Daoy (cell line): ENCODE data around the gene DGCR6. TPM values are rescaled to one million over a fixed set of nuclear protein-coding genes. Genes with fewer than 3 reads are reported as not detected.
"Not testable (repeated sequence)": the region's sequence is repeated elsewhere in the genome, so short reads cannot be mapped to it uniquely, and the experiment has no call there.

Experiments used
- DNase-seq: peaks from one replicate; pipeline ENCODE4 v3.0.0-alpha.2; 2015; ENCODE audit warnings: low read depth
- total RNA-seq: library from RNA; depleted of rRNA; stranded (reverse); fragments of >200 nt; shearing (Covaris generic); gene quantifications from 2 replicates; pipeline ENCODE4 v1.2.3, GENCODE V29; 2014

Gene DGCR6
- total RNA-seq, 1 experiment from 2014 or later, result 0.80 TPM

- no peak for DNase-seq
Measured at GRCh38 chr22:18931905-18932652, 26.0 kb downstream of the DGCR6 start.

- no peak for DNase-seq
Measured at GRCh38 chr22:18933914-18934313, 27.8 kb downstream of the DGCR6 start.

GRCh38 chr22:18934688-18935087 lies 28.6 kb downstream of the DGCR6 start:
- DNase-seq, result not testable (repeated sequence)

GRCh38 chr22:18935889-18936529 lies 29.9 kb downstream of the DGCR6 start, which contains the start of gene PRODH:
TSS of gene PRODH (minus strand) at chr22:18936293. CDS start at chr22:18936287, 6 bp downstream.
- DNase-seq, result no peak

DNA sequence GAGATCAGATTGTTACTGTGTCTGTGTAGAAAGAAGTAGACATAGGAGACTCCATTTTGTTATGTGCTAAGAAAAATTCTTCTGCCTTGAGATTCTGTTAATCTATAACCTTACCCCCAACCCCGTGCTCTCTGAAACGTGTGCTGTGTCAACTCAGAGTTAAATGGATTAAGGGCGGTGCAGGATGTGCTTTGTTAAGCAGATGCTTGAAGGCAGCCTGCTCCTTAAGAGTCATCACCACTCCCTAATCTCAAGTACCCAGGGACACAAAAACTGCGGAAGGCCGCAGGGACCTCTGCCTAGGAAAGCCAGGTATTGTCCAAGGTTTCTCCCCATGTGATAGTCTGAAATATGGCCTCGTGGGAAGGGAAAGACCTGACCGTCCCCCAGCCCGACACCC lies 32.6 kb downstream of the DGCR6 start:
- DNase-seq, result not testable (repeated sequence)

- not testable (repeated sequence) for DNase-seq
Measured at GRCh38 chr22:18947105-18947504, 41.0 kb downstream of the DGCR6 start.

DNA sequence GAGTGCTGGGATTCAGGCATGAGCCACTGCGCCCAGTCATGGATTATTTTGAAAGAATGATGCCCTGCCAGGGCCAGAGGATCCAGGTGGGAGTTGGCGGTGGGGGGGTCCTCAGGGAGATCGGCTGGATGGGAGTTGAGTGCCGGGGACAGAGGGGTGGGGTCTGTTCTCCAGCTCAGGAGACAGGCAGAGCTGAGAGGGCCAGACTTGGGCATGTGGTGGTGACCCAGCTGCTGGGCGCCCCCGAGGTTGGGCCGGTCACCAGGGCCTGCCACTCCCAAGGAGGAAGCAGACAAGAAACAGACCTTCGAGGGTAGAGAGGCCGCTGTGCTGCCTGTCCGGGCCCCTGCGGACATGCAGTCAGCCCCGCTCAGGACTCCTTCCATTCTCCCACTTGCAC lies 41.8 kb downstream of the DGCR6 start:
- no peak for DNase-seq

- no peak for DNase-seq
Measured at GRCh38 chr22:18950141-18950540, 44.0 kb downstream of the DGCR6 start.

- DNase-seq, result no peak
Measured at GRCh38 chr22:18952022-18952421, 45.9 kb downstream of the DGCR6 start.

- DNase-seq, result not testable (repeated sequence)
Measured at GRCh38 chr22:18953128-18953527, 47.0 kb downstream of the DGCR6 start.

GRCh38 chr22:18954303-18954989 lies 48.3 kb downstream of the DGCR6 start:
- DNase-seq, result peak; percentile 64

GRCh38 chr22:18954990-18955571 lies 49.0 kb downstream of the DGCR6 start:
- no peak for DNase-seq

DNA sequence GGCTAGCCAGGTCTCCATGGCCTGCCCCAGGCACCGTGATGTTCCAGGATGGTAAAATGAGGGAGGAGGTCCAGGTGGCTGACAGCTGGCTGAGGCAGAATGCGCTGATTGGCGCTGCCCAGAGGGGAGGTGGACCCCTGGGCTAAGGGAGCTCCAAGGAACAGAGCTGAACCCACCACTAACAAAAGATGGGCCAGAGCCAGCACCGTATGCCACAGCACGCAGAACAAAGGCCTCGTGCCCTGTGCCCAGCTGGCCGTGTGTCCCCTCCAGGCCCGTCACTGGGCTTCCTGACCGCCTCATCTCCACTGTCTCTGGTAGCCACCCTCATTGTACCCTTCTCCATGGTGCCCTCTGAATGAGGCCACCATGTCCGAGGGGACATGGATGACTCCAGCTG lies 49.6 kb downstream of the DGCR6 start:
- DNase-seq, result no peak

DNA sequence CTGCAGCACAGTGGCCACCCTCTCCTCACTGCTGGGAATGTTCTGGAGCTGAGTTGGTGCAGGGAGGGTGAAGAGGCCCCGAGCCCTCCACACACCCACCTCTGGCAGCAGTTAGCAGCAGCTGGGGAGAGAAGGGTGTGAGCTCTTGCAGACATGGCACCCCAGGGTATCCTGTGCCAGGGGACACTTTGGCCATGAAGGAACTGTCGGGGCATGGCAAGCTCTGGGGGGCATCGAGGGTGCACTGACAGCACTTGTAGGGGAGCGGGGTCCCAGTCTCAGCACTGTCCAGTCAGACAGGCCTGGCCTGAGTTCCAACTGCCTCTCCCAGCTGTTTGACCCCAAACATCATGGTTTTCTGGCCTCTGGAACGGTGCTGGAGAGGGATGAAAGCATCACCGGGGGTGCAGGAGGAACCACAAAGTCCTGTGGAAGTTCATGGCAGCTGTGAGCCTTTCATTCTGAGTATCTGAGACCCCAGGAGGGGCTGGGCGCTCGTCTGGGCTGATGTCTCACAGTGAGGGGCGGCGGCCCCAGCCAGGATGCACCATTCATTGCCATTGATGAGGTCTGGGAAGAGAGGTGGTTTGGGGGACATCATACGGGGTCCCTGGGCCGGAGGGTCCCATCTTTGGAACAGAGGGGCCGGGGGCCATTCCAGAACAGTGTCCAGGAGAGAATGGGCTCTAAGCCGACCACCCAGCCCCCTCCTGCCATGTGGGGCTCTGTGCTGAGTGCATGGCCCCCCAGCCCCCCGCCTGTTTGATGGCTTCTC lies 50.2 kb downstream of the DGCR6 start:
- not testable (repeated sequence) for DNase-seq

- not testable (repeated sequence) for DNase-seq
Measured at GRCh38 chr22:18956956-18957355, 50.8 kb downstream of the DGCR6 start.

- DNase-seq, result not testable (repeated sequence)
Measured at GRCh38 chr22:18957621-18958320, 51.7 kb downstream of the DGCR6 start.

GRCh38 chr22:18958321-18958705 lies 52.2 kb downstream of the DGCR6 start:
- peak; percentile 21 for DNase-seq

DNA sequence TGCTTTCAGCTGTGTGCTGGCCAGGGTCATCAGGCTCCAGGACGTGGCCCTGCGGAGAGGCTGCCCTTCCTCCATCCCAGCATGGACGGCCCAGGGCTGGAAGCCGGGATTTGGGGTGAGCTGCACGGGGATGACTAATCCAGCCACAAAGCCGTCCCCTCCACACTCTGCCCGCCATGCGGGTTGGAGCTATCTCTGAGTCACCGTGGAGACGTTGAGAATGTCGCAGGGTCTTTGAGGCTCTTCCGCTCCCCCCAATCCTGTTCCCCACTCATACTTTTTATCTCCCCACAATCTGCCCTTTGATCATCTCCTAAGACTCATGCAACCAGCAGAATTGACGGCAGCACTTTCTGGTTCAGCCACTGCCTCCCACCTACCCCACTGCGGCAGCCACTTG lies 52.6 kb downstream of the DGCR6 start:
- peak; percentile 76 for DNase-seq

- not testable (repeated sequence) for DNase-seq
Measured at GRCh38 chr22:18959266-18959665, 53.1 kb downstream of the DGCR6 start.

DNA sequence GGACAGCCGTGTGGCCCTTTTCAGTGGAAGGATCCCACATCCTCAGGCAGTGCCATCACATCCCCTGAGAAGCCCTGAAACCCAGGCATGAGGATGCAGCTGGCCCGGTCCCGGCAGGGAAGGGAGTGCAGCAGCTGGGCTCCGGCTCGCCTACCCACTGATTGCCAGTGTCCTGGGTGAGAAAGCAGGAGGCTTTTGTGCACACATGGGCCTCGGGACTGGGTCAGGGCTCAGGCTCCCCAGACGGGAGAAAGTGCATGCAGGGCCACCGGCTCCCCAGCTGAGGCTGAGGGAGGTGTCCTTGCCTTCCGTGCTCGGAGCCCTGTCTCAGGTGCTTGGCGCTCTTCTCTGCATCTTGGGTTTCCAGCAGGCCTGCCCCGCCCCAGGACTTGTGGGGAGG lies 53.6 kb downstream of the DGCR6 start:
- DNase-seq, result not testable (repeated sequence)
